NCI-H1048 (cell line): ENCODE results near the gene EXOC6.
A peak's percentile ranks its signal among the peaks of the same experiment; 100 is the strongest.

Source experiments
- DNase-seq: peaks from one replicate; lab custom pipeline; 2025; lab: John Stamatoyannopoulos, UW

The EXOC6 gene, protein sequence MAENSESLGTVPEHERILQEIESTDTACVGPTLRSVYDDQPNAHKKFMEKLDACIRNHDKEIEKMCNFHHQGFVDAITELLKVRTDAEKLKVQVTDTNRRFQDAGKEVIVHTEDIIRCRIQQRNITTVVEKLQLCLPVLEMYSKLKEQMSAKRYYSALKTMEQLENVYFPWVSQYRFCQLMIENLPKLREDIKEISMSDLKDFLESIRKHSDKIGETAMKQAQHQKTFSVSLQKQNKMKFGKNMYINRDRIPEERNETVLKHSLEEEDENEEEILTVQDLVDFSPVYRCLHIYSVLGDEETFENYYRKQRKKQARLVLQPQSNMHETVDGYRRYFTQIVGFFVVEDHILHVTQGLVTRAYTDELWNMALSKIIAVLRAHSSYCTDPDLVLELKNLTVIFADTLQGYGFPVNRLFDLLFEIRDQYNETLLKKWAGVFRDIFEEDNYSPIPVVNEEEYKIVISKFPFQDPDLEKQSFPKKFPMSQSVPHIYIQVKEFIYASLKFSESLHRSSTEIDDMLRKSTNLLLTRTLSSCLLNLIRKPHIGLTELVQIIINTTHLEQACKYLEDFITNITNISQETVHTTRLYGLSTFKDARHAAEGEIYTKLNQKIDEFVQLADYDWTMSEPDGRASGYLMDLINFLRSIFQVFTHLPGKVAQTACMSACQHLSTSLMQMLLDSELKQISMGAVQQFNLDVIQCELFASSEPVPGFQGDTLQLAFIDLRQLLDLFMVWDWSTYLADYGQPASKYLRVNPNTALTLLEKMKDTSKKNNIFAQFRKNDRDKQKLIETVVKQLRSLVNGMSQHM

DNA sequence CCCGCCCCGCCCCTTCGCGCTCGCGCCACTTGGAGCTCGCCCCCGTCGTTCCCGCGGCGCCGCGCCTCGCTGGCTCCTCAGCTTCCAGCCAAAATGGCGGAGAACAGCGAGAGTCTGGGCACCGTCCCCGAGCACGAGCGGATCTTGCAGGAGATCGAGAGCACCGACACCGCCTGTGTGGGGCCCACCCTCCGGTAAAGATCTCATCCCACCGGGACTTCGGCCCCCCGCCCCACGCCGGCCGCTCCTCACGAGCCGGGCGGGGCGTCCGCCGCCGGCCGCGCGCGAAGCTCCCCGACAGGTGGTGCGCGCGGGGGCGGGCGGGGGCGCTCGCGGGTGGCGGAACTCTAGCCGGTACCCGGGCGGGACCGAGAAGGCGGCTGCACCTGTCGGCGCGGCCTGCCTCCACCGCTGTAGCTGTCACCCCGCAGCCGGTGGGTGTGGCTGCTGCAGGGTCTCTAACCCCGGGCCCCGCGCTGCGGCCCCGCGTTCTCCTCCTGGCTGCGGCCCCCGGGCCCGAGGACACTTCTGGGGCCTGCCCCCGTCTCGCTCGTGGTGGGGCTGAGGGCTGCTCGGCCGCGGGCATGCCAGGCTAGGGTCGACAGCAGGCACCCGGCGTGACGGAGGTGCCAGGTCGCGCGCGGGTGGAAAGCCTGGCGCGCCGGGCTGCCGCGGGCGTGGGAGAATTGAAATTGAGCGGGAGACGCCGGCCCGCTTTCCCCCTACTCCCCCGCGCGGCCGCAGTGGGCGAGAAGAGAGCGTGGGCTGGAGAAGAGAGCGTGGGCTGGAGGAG lies at the start of gene EXOC6:
TSS of gene EXOC6 (plus strand) at position 80 of the 793 bp plus-strand sequence. CDS start at position 94, 14 bp downstream.
- DNase-seq, result peak; percentile 72

DNA sequence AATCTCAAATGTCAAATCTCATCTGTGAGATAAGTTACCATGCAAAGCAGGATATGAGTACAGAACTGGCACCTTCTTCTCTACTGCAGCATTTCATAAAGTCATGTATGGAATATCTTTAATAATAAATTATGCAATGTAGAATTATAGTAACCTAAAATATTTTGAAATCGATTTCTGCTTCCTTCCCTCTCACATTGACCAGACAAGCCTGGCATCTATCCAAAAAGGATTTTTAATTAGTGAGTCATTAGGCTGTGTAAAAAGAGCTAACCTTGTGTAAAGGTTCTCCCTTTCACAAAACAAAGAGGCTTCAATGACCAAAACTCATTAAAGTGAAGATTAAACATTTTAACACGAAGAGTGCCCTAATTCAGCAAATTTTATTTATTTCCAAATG lies 48.8 kb upstream of the EXOC6 start:
- DNase-seq, result no peak

- no peak for DNase-seq
Observed at GRCh38 chr10:92800134-92800733, 48.1 kb upstream of the EXOC6 start.

GRCh38 chr10:92801978-92802872 lies 46.1 kb upstream of the EXOC6 start:
- no peak for DNase-seq

DNA sequence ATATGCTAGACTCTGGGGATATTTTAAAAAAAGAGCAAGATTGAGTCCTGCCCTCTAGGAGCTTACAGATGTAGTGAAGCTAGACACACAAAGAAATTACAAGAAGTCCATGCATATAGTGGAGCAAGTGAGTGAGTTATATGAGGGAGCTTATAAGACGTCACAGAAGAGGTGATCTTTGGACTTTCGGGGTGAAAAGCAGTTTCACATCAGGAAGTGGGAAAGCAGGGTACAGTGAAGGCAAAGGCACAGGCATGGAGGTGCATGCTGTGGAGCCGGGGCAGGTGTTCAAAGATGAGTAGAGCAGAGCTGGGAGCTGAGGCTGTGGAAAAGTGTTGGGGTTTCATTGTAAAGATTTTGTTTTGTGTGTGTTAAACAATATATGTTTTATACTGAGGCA lies 38.5 kb upstream of the EXOC6 start:
- no peak for DNase-seq

DNA sequence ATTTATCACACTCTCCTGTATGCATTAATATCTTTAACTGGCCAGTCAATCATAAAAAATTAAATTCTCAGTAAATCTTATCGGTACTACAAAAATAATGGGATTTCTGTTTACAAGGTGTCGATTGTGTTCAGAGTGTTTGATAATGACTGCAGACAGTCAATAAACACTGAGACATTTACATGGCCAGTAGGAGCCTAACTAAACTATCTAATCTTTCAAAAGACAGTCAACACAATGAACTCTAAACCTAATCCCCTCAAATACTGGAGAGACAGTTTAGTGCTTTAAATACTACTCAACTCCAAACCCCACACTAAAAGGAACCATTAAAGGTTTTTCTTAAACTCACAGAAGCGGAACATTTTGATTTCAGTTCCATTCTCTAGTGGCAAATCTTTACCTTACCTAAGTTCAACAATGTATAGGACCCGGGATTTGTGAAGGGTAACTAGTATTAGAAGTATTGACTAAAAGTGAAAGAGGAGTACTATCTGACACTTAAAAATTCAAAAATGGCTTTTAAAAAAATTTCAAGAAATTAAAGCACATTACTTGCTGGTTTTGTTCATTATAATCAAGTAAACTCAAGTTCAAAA lies 37.3 kb upstream of the EXOC6 start:
- no peak for DNase-seq

DNA sequence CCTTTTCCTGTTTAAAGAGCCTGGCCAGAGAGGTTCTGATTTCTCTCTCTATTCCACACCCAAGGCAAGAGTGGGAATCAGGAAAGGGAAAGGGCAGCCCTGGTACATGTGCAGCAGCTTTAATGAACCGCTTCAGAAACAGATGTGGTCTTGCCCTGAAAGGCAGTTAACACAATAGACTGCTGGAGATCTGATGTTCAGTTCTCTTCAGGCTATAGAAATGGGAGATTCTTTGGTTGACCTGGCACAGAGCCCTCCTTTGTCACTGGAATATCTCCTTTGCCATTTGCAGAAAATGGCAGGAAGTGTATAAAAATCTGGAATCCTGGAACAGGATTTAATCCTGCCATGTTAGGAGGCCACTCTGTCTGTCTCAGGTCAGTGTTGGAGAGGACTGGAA lies 36.3 kb upstream of the EXOC6 start:
- no peak for DNase-seq

- DNase-seq, result no peak
Observed at GRCh38 chr10:92813979-92814378, 34.3 kb upstream of the EXOC6 start.

- DNase-seq, result no peak
Observed at GRCh38 chr10:92814790-92815189, 33.5 kb upstream of the EXOC6 start.

DNA sequence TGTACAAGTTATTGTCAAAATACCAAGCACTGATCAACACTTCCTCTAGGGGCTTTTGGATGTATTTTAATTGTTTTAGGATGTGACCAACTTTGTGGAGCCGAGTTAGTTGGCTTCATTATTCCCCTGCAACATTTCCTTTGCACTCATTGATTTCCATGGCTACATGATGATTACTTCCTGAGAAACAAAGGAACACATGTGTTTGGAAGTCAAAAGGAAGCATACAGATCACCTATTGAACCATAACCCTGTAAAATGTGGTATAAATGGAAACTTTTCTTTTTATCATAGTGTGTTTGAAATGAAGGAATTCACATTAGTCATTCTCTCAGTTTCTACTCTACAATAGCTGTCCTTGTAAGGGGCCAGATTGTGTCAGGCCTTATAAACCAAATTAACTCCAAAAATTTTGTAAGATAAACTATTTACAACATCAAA lies 32.2 kb upstream of the EXOC6 start:
- no peak for DNase-seq

- DNase-seq, result no peak
Observed at GRCh38 chr10:92822060-92822634, 26.2 kb upstream of the EXOC6 start.

GRCh38 chr10:92822964-92823363 lies 25.4 kb upstream of the EXOC6 start:
- DNase-seq, result no peak

DNA sequence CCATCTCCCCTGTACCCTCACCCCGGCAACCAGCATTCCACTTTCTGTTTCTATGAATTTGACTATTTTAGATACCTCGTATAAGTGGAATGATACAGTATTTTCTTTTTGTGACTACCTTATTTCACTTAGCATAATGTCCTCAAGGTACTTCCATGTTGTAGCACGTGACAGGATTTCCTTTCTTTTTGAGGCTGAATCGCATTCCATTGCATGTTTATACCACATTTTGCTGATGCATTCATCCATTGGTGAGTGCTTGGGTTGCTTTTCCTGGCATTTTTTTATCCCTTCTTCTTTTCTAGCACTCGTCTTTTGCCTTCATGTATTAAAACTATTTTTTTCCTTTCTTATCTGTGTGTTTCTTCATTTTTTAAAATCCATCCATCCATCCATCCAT lies 22.3 kb upstream of the EXOC6 start:
- DNase-seq, result no peak

GRCh38 chr10:92826504-92826903 lies 21.8 kb upstream of the EXOC6 start:
- DNase-seq, result no peak

DNA sequence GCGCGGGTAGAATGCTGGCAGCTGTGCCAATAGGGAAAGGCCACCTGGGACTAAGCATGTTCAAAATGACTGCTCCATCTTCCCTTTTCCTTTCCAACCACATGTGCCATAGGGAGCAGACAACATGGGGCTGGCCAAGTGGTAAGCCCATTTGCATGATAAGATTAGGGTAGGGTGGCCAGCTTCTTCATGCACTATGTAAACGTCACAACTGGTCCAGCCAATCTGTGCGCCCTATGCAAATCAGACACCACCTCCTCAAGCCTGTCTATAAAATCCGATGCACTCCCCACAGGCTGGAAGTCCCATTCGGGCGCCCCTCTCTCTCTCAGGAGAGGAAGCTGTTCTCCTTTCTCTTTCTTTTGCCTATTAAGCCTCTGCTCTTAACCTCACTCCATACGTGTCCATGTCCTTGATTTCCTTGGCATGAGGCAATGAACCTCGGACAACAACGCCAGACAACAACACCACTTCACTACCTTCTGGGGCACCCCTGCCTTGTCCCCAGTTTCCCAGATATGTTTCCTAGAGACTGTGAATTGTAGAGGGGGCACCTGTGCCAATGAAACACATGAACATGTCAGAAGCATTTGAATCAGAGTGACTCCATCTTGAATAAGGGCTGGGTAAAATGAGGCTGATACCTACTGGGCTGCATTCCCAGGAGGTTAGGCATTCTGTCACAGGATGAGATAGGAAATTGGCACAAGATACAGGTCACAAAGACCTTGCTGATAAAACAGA lies 19.1 kb upstream of the EXOC6 start:
- peak; percentile 18 for DNase-seq

DNA sequence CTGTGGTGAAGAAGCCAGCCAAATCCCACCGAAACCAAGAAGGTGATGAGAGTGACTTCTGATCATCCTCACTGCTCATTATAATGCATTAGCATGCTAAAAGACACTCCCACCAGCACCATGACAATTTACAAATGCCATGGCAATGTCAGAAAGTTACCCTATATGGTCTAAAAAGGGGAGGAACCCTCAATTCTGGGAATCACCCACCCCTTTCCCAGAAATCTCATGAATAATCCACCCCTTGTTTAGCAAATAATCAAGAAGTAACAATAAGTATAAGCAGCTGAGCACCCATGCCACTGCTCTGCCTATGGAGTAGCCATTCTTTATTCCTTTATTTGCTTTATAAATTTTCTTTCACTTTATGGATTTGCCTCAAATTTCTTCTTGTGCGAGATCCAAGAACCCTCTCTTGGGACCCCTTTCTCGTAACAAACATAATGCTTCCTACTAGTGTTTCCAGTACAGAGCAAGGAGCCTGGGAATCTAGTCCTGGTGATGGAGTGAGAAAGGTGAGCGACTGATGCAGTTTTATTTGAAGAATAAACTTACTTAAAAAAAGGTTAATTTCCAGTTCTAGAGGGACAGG lies 18.4 kb upstream of the EXOC6 start:
- no peak for DNase-seq

DNA sequence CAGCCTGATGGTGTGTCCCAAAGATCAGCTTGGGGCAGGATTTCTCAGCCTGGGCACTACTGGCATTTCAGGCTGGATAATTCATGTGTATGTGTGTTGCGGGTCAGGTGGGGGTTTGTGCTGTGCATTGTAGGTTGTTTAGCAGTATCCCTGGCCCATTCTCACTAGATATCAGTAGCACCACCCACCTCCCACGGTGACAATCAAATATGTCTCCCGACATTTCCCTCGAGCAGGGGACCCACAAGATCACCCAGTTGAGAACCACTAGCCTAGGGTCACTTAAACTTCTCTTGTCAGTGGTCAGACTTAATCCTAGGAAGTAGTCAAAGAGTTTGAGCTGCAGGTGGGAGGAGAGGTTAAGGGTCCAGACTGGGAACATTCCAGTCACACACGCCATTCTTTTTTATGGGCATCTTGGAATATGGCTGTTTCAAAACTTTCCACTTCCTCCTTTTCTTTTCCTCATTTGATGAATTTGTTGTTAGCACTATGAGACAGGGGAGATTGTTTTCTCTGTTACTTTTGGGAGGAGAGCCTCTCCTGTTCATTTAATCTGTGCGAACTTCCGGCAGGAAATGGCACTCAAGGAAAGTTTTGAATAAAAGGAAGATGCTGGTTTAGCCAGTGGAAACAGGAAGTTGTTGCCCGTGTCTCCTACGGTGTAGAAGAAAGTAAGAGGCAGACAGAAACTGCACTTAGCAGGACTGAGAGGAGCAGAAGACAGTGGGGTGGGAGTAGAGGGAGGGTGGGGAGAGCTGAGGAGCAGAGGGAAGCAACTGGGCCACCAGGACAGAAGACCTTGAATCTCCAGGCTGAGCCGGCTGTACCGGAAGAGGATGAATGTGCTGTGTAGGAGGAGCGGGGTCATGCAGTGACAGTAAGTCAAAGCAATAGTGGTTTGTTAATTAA lies 17.6 kb upstream of the EXOC6 start:
- no peak for DNase-seq

GRCh38 chr10:92832121-92832520 lies 16.2 kb upstream of the EXOC6 start:
- no peak for DNase-seq
